T47D (cell line): Measurements from ENCODE around the gene HSD3B7.
"Not testable (repeated sequence)": the region's sequence is repeated elsewhere in the genome, so short reads cannot be mapped to it uniquely, and the experiment has no call there.

ENCODE experiments used
- DNase-seq, 2 experiments: peaks; one replicate each; pipeline versions ENCODE4 v3.0.0 to v3.0.0-alpha.2; 2011 to 2012; ENCODE audit warnings: low read depth in 1 of 2, low spot score in 1 of 2
- JUND ChIP-seq: IDR thresholded peaks from 2 replicates; pipeline ENCODE4 v1.6.1; 2012; ENCODE audit warnings: low read depth
- in situ Hi-C: cut with HindIII; loops from 2 replicates; pipeline ENCODE4 v1.10.0; 2016; ENCODE audit warnings: low sequenced_read_pairs, low pct_unique_long_range_greater_than_20kb

HSD3B7 gene

DNA sequence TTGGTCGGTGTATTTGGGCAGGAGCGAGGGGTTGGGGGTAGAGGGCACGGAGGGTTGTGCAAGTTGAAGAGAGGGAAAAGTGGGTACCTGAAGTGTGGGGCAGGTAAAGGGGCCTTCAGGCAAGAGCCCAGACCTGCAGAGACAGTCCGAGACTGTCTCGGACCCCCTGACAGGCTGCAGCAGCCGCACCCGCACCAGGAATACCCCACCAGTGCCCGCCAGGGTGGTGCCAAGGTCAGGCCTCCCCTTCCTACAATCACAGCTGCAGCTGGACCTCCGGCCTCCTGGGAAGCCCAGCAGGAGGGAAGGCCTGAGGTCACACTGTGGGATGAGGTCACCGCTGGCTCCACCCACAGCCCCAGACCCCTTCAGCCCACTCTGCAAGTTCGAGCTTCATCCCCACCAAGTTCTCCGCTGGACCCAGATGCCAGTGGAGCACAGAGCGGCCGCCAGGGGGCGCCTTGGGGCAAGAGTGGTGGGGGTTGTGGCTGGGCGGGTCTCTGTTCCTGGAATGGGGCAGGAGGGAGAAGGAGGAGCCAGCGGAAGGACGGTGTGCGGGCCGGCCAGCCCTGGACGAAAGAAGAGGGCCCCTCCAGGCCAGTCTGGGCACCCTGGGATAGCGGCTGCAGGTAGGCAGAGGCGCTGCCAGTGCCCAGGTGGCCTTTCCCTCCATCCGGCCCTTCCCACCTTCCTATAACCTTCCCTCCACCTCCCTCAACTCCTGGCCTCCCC is at the start of gene HSD3B7:
TSS of gene HSD3B7 (plus strand) at position 539 of the 732 bp plus-strand sequence. CDS start 452 bp downstream, outside the sequence.
- TF ChIP-seq JUND = no peak
- peak; percentile 88 to 97 for DNase-seq
- in situ Hi-C loops = no loop called here

- DNase-seq = no peak
- TF ChIP-seq JUND = no peak
- in situ Hi-C loops = no loop called here
Observed at GRCh38 chr16:30937692-30938091, 47.3 kb upstream of the HSD3B7 start.

DNA sequence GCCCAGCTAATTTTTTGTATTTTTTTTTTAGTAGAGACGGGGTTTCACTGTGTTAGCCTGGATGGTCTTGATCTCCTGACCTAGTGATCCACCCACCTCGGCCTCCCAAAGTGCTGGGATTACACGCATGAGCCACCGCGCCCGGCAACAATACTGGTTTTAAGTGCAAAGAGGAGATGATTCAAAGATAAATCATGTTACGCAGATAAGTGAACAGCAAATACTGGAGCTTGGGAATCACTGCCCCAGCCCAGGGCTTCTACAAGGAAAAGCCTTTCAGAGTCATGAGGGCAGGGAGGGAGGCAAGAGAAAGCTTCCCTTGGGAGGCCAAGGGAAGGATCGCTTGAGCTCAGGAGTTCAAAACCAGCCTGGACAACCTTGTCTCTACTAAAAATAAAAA is 45.4 kb upstream of the HSD3B7 start:
- DNase-seq, in situ Hi-C loops: not testable (repeated sequence)

GRCh38 chr16:30941600-30942425 is 43.2 kb upstream of the HSD3B7 start:
- no peak for TF ChIP-seq JUND
- in situ Hi-C loops = no loop called here
- DNase-seq = peak; percentile 81 to 82

GRCh38 chr16:30942426-30942806 is 42.6 kb upstream of the HSD3B7 start:
- TF ChIP-seq JUND = no peak
- no peak for DNase-seq
- in situ Hi-C loops = no loop called here

DNA sequence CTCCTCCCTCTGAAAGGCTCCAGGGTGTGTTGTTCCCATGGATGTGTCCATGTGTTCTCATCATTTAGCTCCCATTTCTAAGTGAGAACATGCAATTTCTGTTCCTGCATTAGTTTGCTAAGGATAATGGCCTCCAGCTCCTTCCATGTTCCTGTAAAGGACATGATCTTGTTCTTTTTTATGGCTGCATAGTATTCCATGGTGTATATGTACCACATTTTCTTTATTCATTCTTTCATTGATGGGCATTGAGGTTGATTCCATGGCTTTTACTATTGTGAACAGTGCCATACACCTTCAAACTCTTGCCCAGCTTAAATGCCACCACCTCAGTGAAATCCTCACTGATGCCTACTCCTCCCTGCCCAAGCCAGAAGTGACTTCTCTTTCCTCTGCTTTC is 40.7 kb upstream of the HSD3B7 start:
- in situ Hi-C loops = no loop called here
- no peak for TF ChIP-seq JUND
- DNase-seq = no peak

- in situ Hi-C loops = no loop called here
- TF ChIP-seq JUND = no peak
- no peak for DNase-seq
Observed at GRCh38 chr16:30946671-30947540, 38.1 kb upstream of the HSD3B7 start.

GRCh38 chr16:30947541-30947858 is 37.5 kb upstream of the HSD3B7 start:
- DNase-seq = no peak
- in situ Hi-C loops = no loop called here
- no peak for TF ChIP-seq JUND

DNA sequence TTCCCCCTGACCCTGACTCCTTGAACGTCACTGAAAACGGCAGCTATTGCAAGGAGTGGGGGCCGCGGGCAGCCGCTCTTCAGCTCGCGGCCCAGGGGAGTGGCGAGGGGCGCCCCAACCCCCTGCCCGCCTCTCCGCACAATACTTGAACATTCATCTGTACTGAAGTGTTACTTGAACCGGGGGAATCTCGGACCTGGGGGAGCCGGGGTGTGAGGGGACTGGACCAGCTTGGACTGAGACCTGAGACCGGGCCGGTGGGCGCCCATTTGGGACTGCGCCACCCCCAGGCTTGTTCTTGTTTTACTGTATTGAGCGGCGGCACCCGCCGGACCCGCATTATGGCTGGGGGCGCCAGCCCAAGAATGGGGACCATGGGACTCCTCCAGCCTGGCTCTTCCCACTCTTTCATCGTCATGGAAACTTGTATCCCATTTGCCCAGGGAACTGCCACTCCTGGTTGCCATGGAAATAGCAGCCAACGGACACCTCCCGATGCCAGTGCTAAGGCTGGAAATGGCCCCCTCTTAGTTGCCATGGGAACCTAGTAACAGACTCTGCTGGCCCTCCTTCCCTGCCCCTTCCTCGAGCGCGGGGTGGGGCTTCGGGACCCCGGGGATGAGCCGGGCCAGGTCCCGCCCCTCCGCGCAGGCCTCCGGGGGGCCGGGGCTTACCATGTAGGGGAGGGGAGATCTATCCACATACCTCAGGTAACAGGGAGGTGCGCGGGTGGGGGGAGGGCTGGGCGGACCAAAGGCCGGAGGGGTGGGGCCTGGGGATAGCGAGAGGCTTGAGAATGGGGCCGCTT is 36.9 kb upstream of the HSD3B7 start:
- TF ChIP-seq JUND = no peak
- DNase-seq = peak; percentile 78 to 98
- in situ Hi-C loops = no loop called here

DNA sequence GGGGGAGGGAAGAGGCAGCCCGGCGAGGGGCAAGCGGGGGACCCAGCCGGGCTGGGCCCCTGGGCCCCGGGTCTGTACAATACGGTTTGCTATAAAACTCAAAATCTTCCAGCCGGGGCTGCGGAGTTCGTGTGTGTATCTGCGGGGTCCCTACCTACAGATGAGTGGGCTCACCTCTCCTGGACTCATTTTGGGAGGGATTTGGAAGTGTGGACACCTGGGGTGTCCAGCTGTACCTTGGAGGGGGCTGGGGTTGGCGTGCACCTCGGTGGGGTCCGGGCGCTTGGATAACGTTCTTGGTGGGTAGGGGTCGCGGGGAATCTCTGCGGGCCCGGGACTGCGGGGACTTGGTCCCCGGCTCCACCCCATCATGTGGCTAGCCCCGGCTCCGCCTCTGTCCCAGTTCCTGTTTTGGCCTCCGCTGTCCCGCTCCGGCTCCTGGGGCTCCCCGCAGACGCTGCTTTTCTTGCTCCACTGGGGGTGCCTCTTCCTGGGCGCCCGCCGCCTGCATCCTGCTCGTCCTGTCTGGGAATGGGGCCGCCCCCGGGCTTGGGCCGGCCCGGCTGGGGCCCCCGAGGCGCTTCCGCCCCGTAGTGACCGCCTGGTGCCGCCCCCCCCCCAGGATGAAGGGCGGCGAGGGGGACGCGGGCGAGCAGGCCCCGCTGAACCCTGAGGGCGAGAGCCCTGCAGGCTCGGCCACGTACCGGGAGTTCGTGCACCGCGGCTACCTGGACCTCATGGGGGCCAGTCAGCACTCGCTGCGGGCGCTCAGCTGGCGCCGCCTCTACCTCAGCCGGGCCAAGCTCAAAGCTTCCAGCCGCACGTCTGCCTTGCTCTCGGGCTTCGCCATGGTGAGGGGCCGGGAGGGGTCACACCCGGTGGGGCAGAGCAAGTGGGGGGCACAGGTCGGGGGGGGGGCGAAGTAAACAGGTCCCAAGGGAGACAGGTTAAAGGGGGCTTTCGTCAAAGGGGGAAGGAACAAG is 36.0 kb upstream of the HSD3B7 start, which contains the start of gene ORAI3:
TSS of gene ORAI3 (plus strand) at position 402 of the 983 bp plus-strand sequence. CDS start at position 624, 222 bp downstream.
- in situ Hi-C loops = no loop called here
- peak in 1 of 2 experiments; percentile 77 for DNase-seq
- TF ChIP-seq JUND = no peak
